C4-2B (cell line): ENCODE measurements around the gene DEPDC1.

Experiments
- H3K27ac ChIP-seq: fragments of 450-650 bp; 2 replicates; pipeline ENCODE4 v1.5.1; 2017
- ZFX ChIP-seq: fragments of 450-650 bp; IDR thresholded peaks from 2 replicates; pipeline ENCODE4 v1.6.1; 2017
- TF ChIP-seq, protein P1 (sequence below): fragments of 450-650 bp; conservative IDR thresholded peaks from 2 replicates; pipeline ENCODE4 v1.5.1; 2017; ENCODE audit warnings: mild to moderate bottlenecking

Gene DEPDC1

GRCh38 chr1:68438310-68438709 lies 58.6 kb downstream of the DEPDC1 start:
- no peak overlapping the region for H3K27ac ChIP-seq
- TF ChIP-seq ZFX = no peak
- TF ChIP-seq, protein P1, sequence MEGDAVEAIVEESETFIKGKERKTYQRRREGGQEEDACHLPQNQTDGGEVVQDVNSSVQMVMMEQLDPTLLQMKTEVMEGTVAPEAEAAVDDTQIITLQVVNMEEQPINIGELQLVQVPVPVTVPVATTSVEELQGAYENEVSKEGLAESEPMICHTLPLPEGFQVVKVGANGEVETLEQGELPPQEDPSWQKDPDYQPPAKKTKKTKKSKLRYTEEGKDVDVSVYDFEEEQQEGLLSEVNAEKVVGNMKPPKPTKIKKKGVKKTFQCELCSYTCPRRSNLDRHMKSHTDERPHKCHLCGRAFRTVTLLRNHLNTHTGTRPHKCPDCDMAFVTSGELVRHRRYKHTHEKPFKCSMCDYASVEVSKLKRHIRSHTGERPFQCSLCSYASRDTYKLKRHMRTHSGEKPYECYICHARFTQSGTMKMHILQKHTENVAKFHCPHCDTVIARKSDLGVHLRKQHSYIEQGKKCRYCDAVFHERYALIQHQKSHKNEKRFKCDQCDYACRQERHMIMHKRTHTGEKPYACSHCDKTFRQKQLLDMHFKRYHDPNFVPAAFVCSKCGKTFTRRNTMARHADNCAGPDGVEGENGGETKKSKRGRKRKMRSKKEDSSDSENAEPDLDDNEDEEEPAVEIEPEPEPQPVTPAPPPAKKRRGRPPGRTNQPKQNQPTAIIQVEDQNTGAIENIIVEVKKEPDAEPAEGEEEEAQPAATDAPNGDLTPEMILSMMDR = no peak

GRCh38 chr1:68433395-68433794 lies 63.5 kb downstream of the DEPDC1 start:
- no peak for TF ChIP-seq ZFX
- TF ChIP-seq, protein P1 = no peak
- no peak overlapping the region for H3K27ac ChIP-seq

- no peak overlapping the region for H3K27ac ChIP-seq
- no peak for TF ChIP-seq ZFX
- TF ChIP-seq, protein P1 = no peak
These were observed 65.8 kb downstream of the DEPDC1 start for GRCh38 chr1:68431076-68431475.

DNA sequence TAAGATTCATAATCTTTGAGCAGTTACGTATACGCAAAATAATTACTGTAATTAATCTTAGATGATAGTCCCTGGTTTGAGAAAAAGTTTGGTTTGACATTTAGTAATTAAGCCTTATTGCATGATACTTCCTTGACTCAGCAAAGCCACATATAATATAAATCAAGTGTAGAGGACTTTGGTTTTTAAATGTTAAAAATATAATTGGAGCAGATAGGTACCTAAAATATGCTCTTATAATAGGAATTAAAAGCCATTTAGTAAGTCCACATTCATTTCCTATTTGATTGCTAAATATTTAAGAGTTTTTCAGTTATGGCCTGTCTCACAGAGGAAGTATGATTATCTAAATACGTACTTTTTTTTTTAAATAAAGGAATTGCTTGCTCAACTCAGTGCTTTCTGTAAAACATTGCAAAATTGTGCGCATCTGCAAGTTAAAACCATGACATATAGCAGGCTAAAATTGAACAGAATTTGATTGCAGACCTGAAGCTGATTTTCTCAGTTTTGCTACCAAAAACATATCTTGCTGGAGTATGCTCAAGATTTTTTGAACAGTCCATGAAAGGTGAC lies 67.6 kb downstream of the DEPDC1 start:
- no peak overlapping the region for H3K27ac ChIP-seq
- TF ChIP-seq, protein P1 = no peak

DNA sequence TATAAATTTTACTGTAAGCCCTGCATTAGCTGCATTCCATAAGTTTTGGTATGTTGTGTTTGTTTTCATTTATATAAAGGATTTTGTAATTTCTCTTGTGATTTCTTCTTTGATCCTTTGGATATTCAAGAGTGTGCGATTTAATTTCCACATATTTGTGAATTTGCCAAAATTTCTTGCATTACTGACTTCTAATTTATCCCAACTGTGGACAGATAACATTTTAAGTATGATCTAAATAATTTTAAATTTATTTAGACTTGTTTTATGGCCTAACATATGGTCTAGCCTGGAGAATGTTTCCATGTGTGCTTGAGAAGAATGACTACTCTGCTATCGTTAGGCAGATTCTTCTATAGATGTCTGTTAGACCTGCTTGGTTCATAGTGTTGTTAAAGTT lies 70.3 kb downstream of the DEPDC1 start:
- TF ChIP-seq, protein P1 = no peak
- TF ChIP-seq ZFX = no peak
- H3K27ac ChIP-seq = no peak overlapping the region
